Measurements from ENCODE around the gene CCDC68. TPM values are rescaled to one million over a fixed set of nuclear protein-coding genes. Genes with fewer than 3 reads are reported as not detected.

CCDC68 gene
- total RNA-seq, 4 donors from 2014 or later: 3.9 to 19.7 (median 5.8) TPM

- no peak overlapping the region for H3K4me3 ChIP-seq
- no peaks in the 10 kb centered on the region for H3K36me3 ChIP-seq
- H3K27me3 ChIP-seq: no peaks in the 10 kb centered on the region
- TF ChIP-seq EP300 (IDR thresholded peaks at IDR 0.05): no peak
- no peak for TF ChIP-seq CTCF (IDR thresholded peaks at IDR 0.05)
- no peak for TF ChIP-seq POLR2A (IDR thresholded peaks at IDR 0.05)
- H3K9me3 ChIP-seq: no peaks in the 10 kb centered on the region
- no peak overlapping the region for H3K27ac ChIP-seq
- DNase-seq (ENCODE audit: low spot score in 2 of 2): no peak
- H3K4me1 ChIP-seq: no peaks in the 10 kb centered on the region
- 58 to 77% methylated on average over 5 to 6 of the region's 6 CpGs for WGBS, 2 donors
Observed at GRCh38 chr18:54906331-54907185, 52.7 kb downstream of the CCDC68 start.

- H3K27ac ChIP-seq: no peak overlapping the region
- H3K4me3 ChIP-seq: no peak overlapping the region
- no peaks in the 10 kb centered on the region for H3K36me3 ChIP-seq
- DNase-seq (ENCODE audit: low spot score in 2 of 2): no peak
- H3K4me1 ChIP-seq: no peaks in the 10 kb centered on the region
- H3K27me3 ChIP-seq: no peaks in the 10 kb centered on the region
- 94 to 99% methylated on average over 5 of the region's 5 CpGs for WGBS, 2 donors
- TF ChIP-seq POLR2A (IDR thresholded peaks at IDR 0.05): no peak
- TF ChIP-seq EP300 (IDR thresholded peaks at IDR 0.05): no peak
- no peak for TF ChIP-seq CTCF (IDR thresholded peaks at IDR 0.05)
- no peaks in the 10 kb centered on the region for H3K9me3 ChIP-seq
Observed at GRCh38 chr18:54905629-54906028, 53.6 kb downstream of the CCDC68 start.

GRCh38 chr18:54904581-54904980 is 54.7 kb downstream of the CCDC68 start:
- no peak overlapping the region for H3K27ac ChIP-seq
- WGBS, 2 donors: 88 to 94% methylated on average over 2 of the region's 2 CpGs
- no peaks in the 10 kb centered on the region for H3K9me3 ChIP-seq
- TF ChIP-seq CTCF (IDR thresholded peaks at IDR 0.05) (no peak), EP300 (IDR thresholded peaks at IDR 0.05) (no peak), POLR2A (IDR thresholded peaks at IDR 0.05) (no peak)
- H3K4me1 ChIP-seq: no peaks in the 10 kb centered on the region
- DNase-seq (ENCODE audit: low spot score in 2 of 2): no peak
- no peaks in the 10 kb centered on the region for H3K27me3 ChIP-seq
- no peak overlapping the region for H3K4me3 ChIP-seq
- H3K36me3 ChIP-seq: no peaks in the 10 kb centered on the region

GRCh38 chr18:54900290-54900689 is 59.0 kb downstream of the CCDC68 start:
- Histone ChIP-seq H3K27ac (no peak overlapping the region), H3K4me3 (no peak overlapping the region), H3K36me3 (no peaks in the 10 kb centered on the region), H3K9me3 (no peaks in the 10 kb centered on the region), H3K4me1 (no peaks in the 10 kb centered on the region), H3K27me3 (no peaks in the 10 kb centered on the region)
- 83 to 90% methylated on average over 2 of the region's 2 CpGs for WGBS, 2 donors
- DNase-seq (ENCODE audit: low spot score in 2 of 2): no peak
- TF ChIP-seq POLR2A (IDR thresholded peaks at IDR 0.05): no peak
- no peak for TF ChIP-seq EP300 (IDR thresholded peaks at IDR 0.05)
- no peak for TF ChIP-seq CTCF (IDR thresholded peaks at IDR 0.05)

GRCh38 chr18:54899500-54899899 is 59.8 kb downstream of the CCDC68 start:
- DNase-seq (ENCODE audit: low spot score in 2 of 2): no peak
- TF ChIP-seq EP300 (IDR thresholded peaks at IDR 0.05) (no peak), POLR2A (IDR thresholded peaks at IDR 0.05) (no peak), CTCF (IDR thresholded peaks at IDR 0.05) (no peak)
- Histone ChIP-seq H3K27me3 (no peaks in the 10 kb centered on the region), H3K9me3 (no peaks in the 10 kb centered on the region), H3K4me3 (no peak overlapping the region), H3K36me3 (no peaks in the 10 kb centered on the region), H3K27ac (no peak overlapping the region), H3K4me1 (no peaks in the 10 kb centered on the region)
